Measurements from ENCODE around the gene CD300LF. TPM values are rescaled to one million over a fixed set of nuclear protein-coding genes. Genes with fewer than 3 reads are reported as not detected.

Gene CD300LF
- total and polyA plus RNA-seq, 7 donors: 0.27 to 8.3 (median 3.3) TPM; not detected in 3

DNA sequence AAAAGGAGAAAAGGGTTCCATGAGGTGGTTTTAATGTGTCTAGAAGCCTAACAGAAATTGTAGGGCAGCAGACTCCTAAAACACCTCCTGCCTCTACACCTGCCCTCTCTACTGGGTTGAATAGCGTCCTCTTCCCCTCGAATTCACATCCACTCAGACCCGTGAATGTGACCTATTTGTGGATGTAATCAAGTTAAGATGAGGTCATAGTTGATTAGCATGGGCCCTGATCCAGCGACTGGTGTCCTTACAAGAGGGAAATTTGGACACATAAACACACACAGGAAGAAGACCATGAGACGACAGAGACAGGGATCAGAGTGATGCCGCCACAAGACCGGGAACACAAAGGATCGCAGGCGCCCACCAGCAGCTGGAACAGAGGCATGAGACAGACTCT is 13.5 kb downstream of the CD300LF start:
- no peak for DNase-seq
- 68 to 82% methylated on average over 9 of the region's 9 CpGs for WGBS, 2 donors
- H3K27ac ChIP-seq: no peak overlapping the region
- intact Hi-C loops (cut with DNase I): no loop called here
- TF ChIP-seq POLR2AphosphoS5 (IDR thresholded peaks at IDR 0.05) (no peak), EP300 (IDR thresholded peaks at IDR 0.05) (no peak), POLR2A (IDR thresholded peaks at IDR 0.05) (no peak)
- TF ChIP-seq, protein P1, sequence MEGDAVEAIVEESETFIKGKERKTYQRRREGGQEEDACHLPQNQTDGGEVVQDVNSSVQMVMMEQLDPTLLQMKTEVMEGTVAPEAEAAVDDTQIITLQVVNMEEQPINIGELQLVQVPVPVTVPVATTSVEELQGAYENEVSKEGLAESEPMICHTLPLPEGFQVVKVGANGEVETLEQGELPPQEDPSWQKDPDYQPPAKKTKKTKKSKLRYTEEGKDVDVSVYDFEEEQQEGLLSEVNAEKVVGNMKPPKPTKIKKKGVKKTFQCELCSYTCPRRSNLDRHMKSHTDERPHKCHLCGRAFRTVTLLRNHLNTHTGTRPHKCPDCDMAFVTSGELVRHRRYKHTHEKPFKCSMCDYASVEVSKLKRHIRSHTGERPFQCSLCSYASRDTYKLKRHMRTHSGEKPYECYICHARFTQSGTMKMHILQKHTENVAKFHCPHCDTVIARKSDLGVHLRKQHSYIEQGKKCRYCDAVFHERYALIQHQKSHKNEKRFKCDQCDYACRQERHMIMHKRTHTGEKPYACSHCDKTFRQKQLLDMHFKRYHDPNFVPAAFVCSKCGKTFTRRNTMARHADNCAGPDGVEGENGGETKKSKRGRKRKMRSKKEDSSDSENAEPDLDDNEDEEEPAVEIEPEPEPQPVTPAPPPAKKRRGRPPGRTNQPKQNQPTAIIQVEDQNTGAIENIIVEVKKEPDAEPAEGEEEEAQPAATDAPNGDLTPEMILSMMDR (IDR thresholded peaks at IDR 0.05): no peak
- H3K27me3 ChIP-seq: peaks cover 0 to 5% (median 0%) of the 10 kb centered on the region in 3 donors
- no peaks in the 10 kb centered on the region for H3K36me3 ChIP-seq
- H3K9me3 ChIP-seq: no peaks in the 10 kb centered on the region
- no peaks in the 10 kb centered on the region for H3K4me1 ChIP-seq
- H3K4me3 ChIP-seq: no peak overlapping the region

DNA sequence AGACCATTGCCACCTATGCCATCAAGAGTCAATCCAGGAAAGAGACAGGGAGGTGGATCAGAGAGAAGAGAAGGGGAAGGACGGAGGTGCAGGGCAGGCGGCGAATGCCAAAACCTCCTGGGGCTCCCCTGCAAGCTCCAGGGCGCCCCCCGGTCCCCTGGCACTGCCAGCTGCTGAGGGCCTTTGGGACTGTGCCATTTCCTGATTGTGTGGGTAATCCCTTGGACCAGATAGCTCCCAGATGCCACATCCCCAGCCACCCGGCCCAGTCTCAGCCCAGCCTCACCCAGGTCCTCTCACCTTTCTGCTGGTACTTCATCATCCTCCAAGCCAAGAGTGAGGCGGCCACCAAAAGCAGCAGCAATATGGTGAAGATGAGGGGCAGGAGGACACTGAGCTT is 14.7 kb downstream of the CD300LF start:
- Histone ChIP-seq H3K36me3 (no peaks in the 10 kb centered on the region), H3K27ac (no peak overlapping the region), H3K9me3 (no peaks in the 10 kb centered on the region), H3K27me3 (peaks cover 0 to 5% (median 0%) of the 10 kb centered on the region in 3 donors), H3K4me1 (no peaks in the 10 kb centered on the region), H3K4me3 (no peak overlapping the region)
- TF ChIP-seq, protein P1 (IDR thresholded peaks at IDR 0.05): no peak
- TF ChIP-seq POLR2A (IDR thresholded peaks at IDR 0.05) (no peak), EP300 (IDR thresholded peaks at IDR 0.05) (no peak), POLR2AphosphoS5 (IDR thresholded peaks at IDR 0.05) (no peak)
- 79 to 83% methylated on average over 7 of the region's 7 CpGs for WGBS, 2 donors
- intact Hi-C loops (cut with DNase I): no loop called here
- DNase-seq: no peak

- TF ChIP-seq POLR2AphosphoS5 (IDR thresholded peaks at IDR 0.05): no peak
- TF ChIP-seq, protein P1 (IDR thresholded peaks at IDR 0.05): no peak
- TF ChIP-seq POLR2A (IDR thresholded peaks at IDR 0.05): no peak
- TF ChIP-seq EP300 (IDR thresholded peaks at IDR 0.05): no peak
- intact Hi-C loops (cut with DNase I): no loop called here
- no peak overlapping the region for H3K27ac ChIP-seq
- H3K4me1 ChIP-seq: no peaks in the 10 kb centered on the region
- no peaks in the 10 kb centered on the region for H3K9me3 ChIP-seq
- no peak overlapping the region for H3K4me3 ChIP-seq
- WGBS, 2 donors: 81 to 85% methylated on average over 2 of the region's 2 CpGs
- peaks cover 0 to 5% (median 0%) of the 10 kb centered on the region in 3 donors for H3K27me3 ChIP-seq
- H3K36me3 ChIP-seq: no peaks in the 10 kb centered on the region
- no peak for DNase-seq
Observed at GRCh38 chr17:74697515-74697914, 15.2 kb downstream of the CD300LF start.

DNA sequence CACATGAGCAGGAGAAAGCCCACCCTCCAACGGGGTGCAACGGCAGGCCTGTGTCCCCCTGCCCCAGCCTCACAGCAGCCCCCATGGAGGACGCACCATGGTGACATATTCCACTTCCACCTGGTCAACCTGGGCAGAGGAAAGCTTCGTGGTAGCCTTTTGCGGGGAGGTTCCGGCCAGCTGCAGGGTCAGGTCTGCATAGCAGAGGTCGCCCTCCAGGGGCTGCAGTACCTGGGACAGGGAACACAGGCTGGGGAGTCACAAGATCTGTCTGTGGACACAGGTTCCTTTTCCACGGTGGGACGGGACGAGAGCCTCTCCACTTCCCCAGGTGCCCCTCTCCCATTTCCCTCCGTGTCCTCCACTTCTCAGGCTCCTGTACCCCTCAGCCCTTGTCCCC is 17.1 kb downstream of the CD300LF start:
- no peak overlapping the region for H3K27ac ChIP-seq
- no peak overlapping the region for H3K4me3 ChIP-seq
- H3K4me1 ChIP-seq: no peaks in the 10 kb centered on the region
- TF ChIP-seq POLR2AphosphoS5 (IDR thresholded peaks at IDR 0.05) (no peak), EP300 (IDR thresholded peaks at IDR 0.05) (no peak), POLR2A (IDR thresholded peaks at IDR 0.05) (no peak)
- TF ChIP-seq, protein P1 (IDR thresholded peaks at IDR 0.05): no peak
- no peaks in the 10 kb centered on the region for H3K36me3 ChIP-seq
- H3K9me3 ChIP-seq: no peaks in the 10 kb centered on the region
- 79 to 86% methylated on average over 11 of the region's 11 CpGs for WGBS, 2 donors
- intact Hi-C loops (cut with DNase I): no loop called here
- no peak for DNase-seq
- H3K27me3 ChIP-seq: peaks cover 0 to 5% (median 0%) of the 10 kb centered on the region in 3 donors

DNA sequence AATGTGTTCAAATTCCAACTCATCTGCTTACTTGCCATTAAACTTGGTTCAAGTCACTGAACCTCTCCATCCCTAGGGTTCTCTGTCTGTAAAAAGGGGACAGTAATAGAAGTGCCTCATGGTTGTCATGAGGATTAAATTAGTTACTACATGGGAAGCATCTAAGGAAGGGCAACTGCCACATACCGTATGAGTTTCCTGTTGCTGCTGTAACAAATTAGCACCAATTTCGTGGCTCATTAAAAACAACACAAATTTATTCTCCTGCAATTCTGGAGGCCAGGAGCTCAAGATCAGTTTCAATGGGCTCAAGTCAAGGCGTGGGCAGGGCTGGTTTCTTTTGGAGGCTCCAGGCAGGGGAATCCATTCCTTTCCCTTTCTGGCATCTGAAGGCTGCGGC is 18.6 kb downstream of the CD300LF start:
- TF ChIP-seq, protein P1 (IDR thresholded peaks at IDR 0.05): no peak
- TF ChIP-seq POLR2AphosphoS5 (IDR thresholded peaks at IDR 0.05) (no peak), EP300 (IDR thresholded peaks at IDR 0.05) (no peak), POLR2A (IDR thresholded peaks at IDR 0.05) (no peak)
- WGBS, 2 donors: 84 to 89% methylated on average over 4 of the region's 4 CpGs
- no peak overlapping the region for H3K4me3 ChIP-seq
- H3K9me3 ChIP-seq: no peaks in the 10 kb centered on the region
- no peak for DNase-seq
- no peak overlapping the region for H3K27ac ChIP-seq
- H3K36me3 ChIP-seq: no peaks in the 10 kb centered on the region
- H3K27me3 ChIP-seq: peaks cover 0 to 5% (median 0%) of the 10 kb centered on the region in 3 donors
- intact Hi-C loops (cut with DNase I): no loop called here
- no peaks in the 10 kb centered on the region for H3K4me1 ChIP-seq
